Hematopoietic multipotent progenitor cell treated with erythropoietin and hydrocortisone succinate and interleukin-3 and kit ligand, for 15 days (in vitro differentiated cells): ENCODE results near the gene LRTM2.
"Not testable (repeated sequence)": the region's sequence is repeated elsewhere in the genome, so short reads cannot be mapped to it uniquely, and the experiment has no call there.

Experiments used
- DNase-seq: peaks from one replicate; pipeline ENCODE4 v3.0.0-alpha.2; 2015; ENCODE audit warnings: low spot score

The LRTM2 gene

DNA sequence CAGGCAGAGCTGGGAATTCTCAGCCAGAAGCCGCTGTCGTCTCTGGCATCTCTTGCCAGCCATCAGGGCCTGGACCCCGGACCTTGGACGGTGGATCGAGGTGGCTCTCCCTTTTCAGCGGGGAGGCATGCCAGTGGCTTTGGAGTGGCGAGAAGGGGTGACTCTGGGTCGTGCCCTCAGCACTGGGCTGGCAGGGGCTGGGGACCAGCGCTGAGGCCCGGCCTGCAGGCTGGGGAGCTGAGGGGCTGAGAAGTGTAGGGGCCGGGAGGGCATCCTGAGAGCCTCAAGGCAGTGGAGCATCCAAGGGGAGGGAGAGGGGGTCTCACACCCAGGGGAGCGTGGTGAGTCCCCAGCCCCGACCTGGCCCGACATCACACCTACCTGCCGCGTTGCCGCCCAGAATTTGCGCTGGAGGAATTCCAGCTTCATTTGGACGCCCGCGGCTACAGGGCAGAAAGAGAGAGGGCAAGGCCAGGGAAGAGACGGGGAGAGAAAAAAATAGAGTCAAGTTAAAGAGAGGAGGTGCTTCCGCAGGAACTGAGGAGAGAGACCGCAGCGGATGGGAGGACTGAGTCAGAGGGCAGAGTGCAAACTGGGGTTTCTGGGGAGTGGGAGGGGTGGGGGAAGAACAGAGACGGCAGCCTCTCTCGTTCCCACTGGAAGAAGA, 9.0 kb upstream of the LRTM2 start:
- no peak for DNase-seq

DNA sequence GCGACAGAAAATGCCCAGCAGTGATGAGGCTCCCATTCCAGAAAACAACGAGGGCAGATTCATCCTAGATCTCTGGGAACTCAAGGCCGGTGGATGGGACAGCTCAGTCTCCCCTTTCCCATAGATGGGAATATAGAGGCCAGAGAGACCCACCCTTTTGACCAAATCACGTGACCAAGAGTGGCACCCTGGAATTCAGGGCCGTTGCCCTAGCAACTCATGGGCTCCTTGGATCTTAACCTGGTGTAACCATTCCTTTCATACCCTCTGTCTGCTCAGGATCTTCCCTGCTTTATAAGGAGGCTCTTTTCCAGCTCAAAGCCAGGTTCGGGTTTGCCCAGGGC, 8.4 kb upstream of the LRTM2 start:
- no peak for DNase-seq

DNA sequence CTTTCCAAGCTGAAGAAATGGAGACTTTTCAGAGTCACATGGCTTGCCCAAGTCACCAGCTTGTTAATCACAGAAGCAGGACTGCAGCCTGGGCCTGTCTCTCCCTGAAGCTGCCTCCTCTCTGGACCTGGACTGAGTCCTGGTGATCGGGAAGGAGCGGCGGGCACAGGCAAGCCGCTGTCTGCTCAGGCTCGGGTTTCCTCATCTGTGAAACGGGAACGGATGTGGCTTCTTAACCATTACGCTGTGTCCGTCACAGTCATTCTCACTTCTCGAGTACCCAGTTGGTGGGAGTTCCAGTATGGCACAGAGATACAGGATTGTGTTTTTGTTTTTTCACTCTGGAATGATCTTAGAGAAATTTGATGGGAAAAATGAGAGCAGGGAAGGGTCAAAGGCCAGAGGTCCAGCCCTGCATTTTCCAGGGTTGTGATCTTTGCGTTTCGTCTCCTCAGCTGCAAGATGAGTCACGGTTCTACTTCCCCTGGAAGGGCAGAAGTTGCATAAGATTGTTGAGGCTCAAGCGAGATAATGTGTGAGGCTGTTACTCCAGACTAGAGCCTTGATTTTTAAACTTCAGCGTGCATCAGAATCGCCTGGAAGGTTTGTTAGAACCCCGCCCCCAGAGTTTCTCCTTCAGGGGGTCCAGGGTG, 7.6 kb upstream of the LRTM2 start:
- no peak for DNase-seq

DNA sequence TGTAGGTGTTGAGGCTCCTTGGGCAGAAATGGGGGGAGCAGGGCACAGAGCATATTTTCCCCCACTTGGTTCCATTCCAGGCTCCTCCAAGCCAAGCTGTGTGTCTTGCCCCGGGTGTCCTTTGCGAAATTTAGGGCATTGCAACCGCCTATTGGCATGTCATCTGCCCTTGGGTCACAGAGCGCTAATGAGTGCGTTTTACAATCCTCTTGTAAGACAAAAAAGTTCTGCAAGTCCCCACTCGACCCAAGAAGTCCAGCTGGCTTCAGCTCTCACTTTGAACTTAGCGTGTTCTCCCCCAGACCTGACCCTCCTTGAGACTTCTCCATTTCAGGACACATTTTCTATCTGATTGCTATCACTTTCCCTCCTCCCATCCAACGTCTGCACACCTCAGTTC, 6.1 kb upstream of the LRTM2 start:
- DNase-seq: no peak

DNA sequence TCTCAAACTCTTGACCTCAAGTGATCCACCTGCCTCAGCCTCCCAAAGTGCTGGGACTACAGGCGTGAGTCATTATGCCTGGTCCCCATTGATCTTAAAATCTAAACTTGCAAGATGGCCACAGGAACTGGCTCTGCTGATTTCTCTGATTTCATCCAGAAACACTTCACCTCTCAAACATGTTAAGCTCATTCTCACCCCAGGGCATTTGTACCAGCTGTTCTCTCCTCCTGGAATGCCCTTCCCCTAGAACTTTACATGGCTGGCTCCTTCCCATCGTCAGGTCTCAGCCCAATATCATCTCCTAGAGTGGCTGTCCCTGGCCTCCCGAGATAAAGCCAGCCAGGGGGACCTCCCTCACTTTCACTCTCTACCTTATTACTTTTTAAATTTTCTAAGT, 5.3 kb upstream of the LRTM2 start:
- no peak for DNase-seq

DNA sequence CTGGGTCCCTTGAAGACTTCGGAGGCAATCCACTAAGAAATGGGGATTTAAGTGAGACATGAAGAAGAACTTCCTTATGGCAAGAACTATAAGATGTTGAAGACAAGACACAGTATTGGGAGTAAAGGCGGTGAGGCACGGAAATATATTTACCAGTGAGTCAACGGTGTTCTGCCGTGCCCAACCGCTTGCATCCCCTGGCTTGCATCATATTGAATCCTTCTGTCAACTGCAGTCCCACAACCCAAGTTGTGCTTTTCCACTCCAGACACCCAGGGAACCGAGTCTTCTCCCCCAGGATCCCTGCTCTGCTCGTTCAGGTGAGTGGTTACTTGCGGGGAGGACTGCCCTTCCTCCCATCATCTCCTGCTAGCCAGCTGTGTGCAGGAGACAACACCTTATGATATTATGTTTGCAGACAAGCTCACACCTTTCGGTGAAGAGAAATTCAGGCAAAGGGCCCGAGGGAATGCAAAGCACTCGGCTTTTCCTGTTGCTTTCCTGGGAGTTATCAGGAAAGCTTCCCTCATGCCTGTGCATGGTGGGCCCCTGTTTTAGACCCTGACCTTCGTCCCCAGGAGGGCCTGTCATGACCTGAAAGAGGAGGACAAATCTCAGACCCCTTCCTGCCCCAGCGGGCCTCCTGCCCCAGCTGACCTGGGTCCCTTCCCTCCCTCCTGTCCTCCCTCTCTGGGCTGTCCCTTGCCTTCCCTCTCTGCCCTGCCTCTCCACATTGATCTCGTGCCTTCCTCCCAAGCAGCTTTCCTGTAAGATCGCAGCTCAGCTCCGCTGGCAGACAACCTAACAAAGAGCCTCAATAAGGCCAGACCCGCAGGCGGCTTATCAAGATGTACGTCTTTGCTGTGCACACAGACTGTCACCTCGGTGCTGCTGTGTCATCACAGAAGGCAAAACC, 4.3 kb upstream of the LRTM2 start:
- DNase-seq: no peak

DNA sequence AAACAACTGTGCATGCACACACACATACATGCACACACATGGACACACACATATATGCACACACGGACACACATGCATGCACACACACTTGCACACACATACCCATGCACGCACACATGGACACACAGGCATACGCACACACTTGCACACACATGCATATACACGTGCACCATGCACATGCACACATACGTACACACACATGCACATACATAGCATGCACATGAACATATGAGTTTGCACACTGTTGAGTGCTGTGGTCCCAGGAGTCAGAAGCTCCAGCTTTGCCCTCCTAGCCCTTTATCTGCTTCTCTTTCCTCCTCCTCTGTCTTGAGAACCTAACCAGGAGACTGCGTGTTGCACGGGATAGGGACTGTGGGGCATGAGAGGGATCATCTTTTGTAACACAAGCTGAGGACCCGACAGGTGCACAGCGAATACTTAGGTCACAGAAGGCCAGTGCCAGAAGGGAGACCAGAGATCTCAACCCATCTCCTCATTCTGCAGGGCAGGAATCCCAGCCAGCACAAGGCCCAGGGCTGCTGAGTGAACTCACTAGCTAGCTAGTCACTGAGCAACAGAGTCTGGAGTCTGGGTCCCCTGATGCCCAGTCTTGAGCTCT, 3.5 kb upstream of the LRTM2 start:
- no peak for DNase-seq

DNA sequence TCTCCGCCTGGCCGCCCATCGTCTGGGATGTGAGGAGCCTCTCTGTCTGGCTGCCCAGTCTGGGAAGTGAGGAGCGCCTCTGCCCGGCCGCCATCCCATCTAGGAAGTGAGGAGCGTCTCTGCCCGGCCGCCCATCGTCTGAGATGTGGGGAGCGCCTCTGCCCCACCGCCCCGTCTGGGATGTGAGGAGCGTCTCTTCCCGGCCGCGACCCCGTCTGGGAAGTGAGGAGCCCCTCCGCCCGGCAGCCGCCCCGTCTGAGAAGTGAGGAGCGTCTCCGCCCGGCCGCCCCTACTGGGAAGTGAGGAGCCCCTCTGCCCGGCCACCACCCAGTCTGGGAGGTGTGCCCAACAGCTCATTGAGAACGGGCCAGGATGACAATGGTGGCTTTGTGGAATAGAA, 2.4 kb upstream of the LRTM2 start:
- not testable (repeated sequence) for DNase-seq

DNA sequence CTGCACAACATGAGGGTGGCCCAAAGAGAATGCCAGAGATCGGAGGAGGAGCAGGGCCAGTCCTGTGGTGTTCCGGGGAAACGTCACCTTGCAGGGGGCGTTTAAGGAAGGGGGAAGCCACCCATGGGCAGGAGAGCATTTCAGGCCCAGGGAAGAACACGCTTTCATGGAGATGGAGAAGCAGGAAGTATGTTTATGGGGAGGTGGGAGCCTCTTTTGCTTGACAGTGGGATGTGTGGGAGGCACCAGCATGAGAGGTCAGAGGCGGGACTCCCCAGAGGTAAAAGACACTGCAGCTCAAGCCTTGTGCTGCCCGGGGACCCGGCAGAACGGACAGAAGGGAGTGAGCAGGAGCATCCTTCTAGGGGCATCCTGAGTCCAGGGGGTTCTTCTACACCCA, 1.3 kb upstream of the LRTM2 start:
- DNase-seq: no peak

DNA sequence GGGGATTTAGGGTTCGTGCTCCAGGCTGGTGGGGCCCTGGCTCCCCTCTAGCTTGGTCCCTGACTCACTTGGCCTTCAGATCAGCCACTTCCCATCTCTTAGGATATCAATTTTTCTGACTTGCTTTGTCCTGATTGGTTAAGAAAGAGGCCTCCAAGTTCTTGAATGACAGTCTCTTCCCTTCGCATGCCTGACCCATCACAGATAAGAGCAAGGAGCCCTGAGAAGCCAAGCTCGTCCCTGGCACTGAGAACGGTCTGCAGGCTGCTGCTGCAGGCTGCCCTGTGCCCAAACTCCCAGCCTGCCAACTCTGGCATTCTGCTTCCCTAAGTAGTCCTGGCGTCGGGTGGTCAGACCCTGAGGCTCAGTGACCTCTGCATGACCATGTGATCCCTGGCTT, 794 bp upstream of the LRTM2 start:
- DNase-seq: peak; percentile 41

DNA sequence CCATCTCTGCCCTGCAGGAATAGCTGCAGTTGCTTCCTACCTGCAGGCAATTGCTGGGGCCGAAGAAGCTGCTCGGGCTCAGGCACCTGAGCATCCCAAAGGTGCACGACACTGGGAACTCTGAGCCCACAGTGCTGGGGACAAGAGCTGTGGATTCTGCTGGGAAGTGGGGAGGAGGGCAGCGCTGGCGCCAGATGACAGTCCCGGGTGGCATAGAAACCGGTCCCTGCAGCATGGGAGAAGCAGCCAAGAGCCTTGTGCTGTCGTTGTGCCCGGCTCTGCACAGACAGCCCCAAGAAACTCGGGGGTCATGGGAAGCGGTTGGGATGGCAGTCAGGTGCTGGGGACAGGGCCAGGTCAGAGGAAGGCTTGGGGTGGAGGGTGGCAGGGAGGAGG, 529 bp downstream of the LRTM2 start:
- no peak for DNase-seq

DNA sequence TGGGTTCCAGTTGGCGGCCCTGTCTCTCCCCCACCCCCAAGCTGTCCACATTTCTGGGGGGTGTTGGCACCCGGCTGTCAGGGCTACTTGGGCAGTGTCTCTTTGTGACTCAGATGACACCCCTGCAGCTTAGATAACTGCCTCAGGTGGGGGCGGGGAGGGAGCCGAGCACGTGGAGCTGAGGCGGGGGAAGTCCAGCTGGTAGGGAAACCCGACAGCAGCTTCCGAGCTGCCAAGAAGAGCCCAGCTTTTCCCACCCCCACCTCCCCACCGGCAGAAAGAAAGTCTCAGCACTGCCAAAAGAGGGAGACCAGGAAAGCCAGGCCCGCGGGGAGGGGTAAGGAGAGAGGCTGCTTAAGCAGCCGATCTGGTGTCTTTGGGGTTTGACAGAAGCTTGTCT, 1.4 kb downstream of the LRTM2 start:
- no peak for DNase-seq

DNA sequence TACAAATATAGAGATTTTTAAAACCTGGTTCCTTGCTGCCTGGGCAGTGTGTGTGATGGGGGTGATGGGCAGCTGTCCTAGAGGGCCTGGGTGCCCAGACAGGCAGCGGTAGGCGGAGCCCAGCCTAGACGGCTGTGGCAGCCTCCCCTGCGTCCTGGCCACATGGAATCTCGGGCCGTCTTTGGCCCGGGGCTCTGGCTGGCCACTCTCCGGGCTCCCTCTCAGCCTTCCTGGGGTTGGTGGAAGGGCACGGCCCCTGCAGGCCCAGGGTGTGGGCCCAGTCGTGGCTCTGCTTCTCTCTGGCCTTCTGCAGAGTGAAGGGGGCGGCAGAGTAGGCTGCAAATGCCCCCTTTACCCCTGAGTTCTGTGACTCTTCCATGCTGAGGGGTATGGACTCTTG, 2.3 kb downstream of the LRTM2 start:
- no peak for DNase-seq

DNA sequence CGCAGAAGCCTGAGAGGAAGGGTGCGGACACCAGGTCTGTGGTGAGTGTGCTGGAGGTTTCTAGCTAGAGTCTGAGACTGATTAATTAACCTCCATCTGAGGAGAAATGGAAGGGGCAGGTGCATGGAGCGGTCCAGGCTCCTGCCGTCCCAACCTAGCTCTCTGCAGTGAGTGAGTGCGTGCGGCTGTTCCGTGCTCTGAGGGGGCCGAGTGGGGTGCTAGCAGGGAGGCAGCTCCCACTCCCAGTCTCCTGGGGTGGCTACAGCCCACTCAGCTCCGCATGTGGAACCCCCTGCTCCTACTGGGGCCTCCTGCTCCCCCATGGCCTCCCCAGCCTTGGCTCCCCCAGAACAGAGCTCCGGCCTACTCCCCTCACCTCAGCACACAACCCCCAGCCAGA, 2.9 kb downstream of the LRTM2 start:
- no peak for DNase-seq

DNA sequence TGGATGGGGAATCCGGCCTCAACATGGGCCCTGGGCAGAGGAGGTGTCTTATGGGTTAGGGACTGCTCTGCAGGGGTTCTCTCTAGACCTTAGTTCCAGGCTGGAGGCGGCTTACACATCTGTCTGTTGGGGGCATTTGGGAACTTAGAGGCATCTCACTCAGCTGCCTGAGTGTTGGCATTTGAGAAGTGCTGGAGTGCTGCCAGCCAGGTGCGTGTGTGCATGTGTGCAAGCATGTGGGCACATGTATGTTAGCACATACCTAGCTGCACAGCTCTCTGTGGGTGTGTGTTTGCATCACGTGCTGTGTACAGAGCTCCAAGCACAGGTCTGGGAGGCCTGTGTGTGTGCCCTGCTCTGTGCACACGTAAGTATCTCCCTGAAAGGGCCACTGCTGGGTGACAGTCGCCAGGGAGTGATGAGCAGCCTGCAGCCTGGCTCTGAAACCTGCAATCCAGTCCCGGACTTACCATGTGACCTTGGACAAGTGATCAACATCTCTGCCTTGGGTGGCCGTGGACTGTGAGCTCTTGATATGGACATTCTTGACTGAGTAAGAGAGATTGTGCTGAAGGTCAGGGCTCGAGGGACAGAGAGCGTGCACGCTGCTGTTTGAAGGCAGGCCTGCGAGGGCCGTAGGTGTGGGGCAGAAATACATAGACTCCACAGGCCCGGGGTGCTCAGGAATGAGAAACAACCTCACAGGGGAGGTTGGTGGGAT, 5.2 kb downstream of the LRTM2 start:
- DNase-seq: no peak

DNA sequence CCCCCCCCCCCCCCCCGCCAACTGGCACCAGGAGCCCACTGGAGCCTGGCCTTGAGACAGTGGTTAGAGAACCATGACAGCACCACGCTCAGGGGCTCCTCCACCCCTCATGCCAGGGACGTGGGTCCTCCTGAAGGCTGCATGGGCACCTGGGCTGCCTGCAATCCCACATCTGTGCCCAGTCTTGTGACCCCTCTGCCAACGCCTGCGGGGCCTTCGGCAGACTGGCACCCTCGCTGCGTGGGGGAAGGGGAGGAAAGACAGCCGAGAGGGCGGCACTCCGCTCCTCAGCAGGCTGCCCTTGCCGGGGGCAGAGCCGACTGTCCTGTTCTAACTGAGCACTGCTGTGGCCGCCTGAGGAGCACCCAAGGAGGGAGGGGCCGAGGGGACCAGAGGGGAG, 6.0 kb downstream of the LRTM2 start:
- no peak for DNase-seq

DNA sequence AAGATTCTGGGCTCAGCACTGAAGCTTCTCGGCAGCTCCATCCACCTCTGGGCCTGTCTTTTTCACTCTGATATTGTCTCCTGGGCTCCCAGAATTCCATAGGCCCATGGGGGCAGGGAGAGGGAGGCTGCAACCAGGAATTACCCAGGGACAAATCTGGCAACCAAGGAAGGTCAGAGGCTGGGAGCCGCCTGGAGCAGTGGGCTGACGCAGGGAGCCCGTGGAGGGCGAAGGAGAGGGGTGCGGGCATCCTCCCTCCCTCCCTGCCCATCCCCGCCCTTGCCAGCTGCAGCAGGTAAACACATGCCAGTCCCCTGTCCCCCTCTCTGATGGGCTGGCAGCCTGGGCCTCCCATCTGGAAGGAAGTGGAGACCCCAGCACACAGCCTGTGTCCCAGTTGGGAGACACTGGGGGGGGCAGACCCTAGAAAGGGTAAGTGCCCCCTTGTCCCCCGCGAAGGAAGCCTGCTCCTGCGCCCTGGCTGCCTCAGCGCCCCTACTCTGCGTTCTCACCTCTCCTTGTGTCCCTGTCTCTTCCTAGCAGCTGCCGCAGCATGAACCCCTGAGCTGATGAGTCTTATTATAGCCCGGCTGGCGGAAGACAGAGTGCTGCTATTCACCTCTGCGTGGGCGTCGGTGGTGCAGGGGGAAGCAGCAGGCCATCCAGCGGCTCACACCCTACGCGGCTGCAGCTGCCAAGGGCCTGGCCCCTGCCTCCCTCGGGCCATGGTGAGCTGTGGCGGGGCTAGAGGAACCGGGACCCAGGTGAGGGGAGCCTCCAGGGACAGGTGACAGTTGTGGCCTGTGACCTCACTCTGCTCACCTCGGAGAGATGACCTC, 6.7 kb downstream of the LRTM2 start:
- no peak for DNase-seq

DNA sequence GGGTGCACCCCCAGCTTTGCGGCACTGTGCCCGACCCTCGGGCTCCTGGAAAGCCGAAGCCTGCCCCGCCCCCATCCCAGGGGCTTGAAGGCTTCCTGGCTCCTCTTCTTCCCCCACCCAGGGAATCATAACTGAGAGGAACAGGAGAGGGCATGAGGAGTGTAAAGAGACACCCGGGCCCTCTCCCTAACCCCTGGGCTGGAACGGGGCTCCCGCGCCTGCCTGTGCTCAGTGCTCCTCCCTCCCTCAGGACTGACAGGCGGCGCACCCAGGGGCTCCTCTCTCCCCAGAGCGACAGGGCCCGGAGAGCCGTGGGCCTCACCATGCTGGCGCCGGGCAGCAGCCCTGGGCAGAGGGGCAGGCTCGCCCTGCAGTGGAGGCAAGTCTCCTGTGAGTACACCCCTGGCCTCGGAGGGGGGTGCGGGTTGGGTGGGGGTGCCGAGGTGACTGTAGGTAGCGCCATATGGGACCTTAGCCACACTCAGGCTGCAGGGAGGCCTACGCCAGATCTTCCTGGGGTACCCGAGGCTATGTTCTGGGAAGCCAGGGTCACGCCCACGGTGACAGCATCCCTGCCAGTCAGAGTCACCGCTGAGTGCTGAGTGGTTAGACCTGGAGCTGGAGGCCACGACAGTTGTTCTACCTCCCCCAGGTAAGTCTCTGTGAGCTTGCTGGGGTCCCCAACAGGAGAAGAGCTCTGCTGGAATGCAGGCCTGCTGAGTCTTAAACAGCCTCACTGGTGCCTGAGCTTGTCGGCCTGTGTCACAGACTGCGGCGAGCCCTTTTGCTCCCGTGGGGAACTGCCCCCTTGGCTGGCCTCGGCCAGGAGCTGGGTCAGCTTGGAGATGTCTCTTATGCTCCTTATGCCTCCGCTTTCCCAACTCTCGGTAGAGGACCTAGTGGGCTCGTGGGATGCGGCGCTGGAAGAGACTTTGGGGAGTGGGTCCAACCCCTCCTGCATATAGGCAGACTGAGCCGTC, 7.8 kb downstream of the LRTM2 start:
- DNase-seq: no peak

DNA sequence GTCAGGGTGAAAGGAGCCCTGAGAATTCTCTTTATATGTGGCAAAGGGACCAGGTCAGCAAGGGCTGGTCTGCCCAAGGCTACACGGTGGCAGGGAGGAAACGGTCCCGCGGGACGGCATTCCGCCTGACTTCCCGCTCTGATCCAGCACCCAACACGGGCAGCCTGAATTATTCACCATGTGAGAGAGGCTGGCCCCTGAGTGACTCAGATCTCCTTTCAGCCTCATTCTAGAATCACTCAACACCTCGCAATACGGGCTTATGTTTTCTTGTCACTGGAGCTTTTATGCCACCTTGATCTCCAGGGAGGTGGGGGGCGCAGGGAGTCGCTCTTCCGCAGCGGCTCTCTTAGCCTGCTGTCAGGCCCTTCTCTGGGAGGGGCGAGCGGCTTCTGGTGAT, 8.5 kb downstream of the LRTM2 start:
- no peak for DNase-seq

DNA sequence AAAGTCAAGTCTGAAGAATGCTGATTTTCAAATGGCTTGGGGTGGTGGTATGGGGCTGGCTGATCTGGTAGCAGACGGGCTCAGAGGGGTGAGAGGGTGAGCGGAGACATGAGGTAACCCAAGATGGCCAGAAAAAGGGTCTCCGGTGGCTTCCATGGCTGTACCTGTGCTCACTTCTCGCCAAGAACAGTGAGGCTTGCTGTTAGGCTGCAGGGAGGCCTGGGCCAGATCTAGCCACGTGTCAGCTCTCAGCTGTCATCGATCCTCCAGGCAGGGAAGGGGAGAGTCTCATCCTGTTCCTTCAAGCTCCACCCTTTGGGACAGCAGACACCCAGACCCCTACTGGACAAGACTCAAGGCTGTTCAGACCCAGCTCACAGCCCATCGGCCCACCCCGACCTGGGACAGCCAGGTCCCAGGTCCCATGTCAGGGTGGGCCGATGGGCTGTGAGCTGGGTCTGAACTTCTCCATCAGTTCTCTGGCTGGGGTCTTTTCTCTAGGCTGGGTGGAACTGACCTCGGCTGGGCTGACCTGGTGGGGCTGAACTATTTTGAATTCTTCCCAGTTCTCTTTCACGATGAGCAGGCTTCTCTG, 9.0 kb downstream of the LRTM2 start:
- DNase-seq: no peak
